Neuron (in vitro differentiated cells): ENCODE results near the gene BATF.

Experiments
- H2AFZ ChIP-seq: one replicate; pipeline ENCODE4 v1.6.1; 2013; ENCODE audit warnings: low read depth, mild to moderate bottlenecking, inconsistent platforms, low read length, moderate library complexity
- H3K27me3 ChIP-seq: one replicate; pipeline ENCODE4 v1.6.1; 2013; ENCODE audit warnings: low read length; ENCODE audit not compliant: insufficient read depth
- H3K36me3 ChIP-seq: one replicate; pipeline ENCODE4 v1.6.1; 2013; ENCODE audit warnings: low read length; ENCODE audit not compliant: insufficient read depth
- H3K4me1 ChIP-seq: one replicate; pipeline ENCODE4 v1.6.1; 2013; ENCODE audit warnings: low read length; ENCODE audit not compliant: insufficient read depth
- H3K4me3 ChIP-seq: 2 replicates; pipeline ENCODE4 v1.5.1; 2013; ENCODE audit warnings: mild to moderate bottlenecking, low read length, moderate library complexity
- H3K9me3 ChIP-seq: one replicate; pipeline ENCODE4 v1.6.1; 2013; ENCODE audit warnings: low read length

Gene BATF

DNA sequence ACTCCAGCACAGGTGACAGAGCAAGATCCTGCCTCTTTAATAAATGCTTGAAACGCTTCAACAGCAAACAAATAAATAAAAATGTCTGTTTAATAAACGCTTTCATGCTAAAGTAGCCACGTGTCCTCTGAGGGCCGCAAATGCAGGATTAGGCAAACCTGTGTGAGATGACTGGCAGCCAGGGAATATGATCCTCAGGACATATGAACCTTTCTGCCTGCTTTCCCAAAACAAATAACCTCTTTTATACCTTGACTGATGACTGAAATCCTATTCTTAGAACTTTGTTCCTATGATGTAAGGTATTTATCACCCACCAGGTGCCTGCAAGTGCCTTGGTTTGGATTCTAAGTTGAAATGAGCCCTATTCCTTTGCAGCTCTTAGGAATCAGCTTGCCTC is 41.7 kb downstream of the BATF start:
- no peaks in the 10 kb centered on the region for H3K4me1 ChIP-seq
- H3K4me3 ChIP-seq: no peak overlapping the region

DNA sequence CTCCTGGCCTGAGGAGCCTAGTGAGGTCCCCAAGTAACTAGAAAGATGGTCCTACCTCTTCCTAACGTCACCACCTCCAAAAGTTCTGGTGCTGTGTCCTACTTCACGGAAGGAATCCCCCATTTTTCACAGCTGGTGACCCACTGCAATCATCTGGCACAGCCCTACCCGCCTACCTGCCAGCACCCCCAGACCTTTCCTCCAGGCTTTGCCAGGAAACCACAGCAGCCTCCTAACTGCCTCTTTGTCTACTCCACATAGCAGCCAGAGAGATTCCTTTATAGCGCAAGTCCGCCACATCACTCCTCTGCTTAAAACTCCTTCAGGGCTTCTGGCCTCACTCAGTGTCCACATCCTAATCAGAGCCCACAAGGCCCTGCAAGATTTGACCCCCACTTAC is 42.8 kb downstream of the BATF start:
- Histone ChIP-seq H3K4me3 (no peak overlapping the region), H2AFZ (no peak overlapping the region), H3K9me3 (no peaks in the 10 kb centered on the region), H3K27me3 (peaks cover 6% of the 10 kb centered on the region), H3K4me1 (no peaks in the 10 kb centered on the region), H3K36me3 (no peaks in the 10 kb centered on the region)

More for the DNA sequence above, 41.7 kb downstream of the BATF start:
- H3K9me3 ChIP-seq: no peaks in the 10 kb centered on the region
- H3K27me3 ChIP-seq: peaks cover 6% of the 10 kb centered on the region
- no peak overlapping the region for H2AFZ ChIP-seq
- H3K36me3 ChIP-seq: no peaks in the 10 kb centered on the region

DNA sequence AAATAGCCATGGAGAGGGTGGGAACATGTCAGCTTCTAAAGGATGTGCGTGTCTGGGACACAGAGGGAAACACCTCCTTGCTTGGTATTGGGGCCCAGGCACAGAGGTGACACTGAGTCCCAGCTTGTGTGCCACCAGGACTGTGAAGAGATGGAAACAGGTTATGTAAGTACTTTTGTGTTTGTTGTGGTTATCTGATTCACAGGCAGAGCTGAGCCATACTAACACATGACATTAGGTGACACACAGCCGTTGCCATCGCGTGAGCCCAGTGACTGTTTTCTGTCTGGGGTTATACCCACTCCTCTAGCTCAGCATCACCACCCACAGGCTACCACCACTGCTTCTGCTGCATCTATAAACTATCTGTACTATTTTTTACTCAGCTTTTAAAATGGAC is 44.1 kb downstream of the BATF start:
- Histone ChIP-seq H2AFZ (no peak overlapping the region), H3K4me1 (no peaks in the 10 kb centered on the region), H3K27me3 (peaks cover 6% of the 10 kb centered on the region), H3K9me3 (no peaks in the 10 kb centered on the region), H3K36me3 (no peaks in the 10 kb centered on the region), H3K4me3 (no peak overlapping the region)

DNA sequence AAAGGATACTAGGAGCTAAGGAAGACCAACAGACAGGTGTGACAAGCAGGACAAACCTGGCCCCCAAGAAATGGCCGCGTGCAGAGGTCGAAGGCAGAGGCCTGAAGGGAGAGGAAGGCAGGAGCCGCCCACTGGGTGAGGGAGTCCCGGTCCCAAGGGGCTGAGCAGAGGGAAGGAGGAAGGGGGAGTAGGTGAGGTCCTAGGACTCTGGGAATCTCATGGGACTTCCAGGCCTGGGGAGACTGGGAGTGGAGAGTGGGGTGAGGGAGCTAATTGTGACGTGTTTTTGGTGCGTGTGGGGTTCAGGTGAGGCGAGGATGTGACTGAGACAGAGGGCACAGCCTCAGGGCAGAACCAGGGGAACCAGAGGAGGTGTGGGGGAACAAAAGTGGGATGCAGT is 44.5 kb downstream of the BATF start:
- Histone ChIP-seq H3K4me3 (no peak overlapping the region), H3K36me3 (no peaks in the 10 kb centered on the region), H3K4me1 (no peaks in the 10 kb centered on the region), H3K27me3 (peaks cover 6% of the 10 kb centered on the region), H3K9me3 (no peaks in the 10 kb centered on the region), H2AFZ (no peak overlapping the region)

DNA sequence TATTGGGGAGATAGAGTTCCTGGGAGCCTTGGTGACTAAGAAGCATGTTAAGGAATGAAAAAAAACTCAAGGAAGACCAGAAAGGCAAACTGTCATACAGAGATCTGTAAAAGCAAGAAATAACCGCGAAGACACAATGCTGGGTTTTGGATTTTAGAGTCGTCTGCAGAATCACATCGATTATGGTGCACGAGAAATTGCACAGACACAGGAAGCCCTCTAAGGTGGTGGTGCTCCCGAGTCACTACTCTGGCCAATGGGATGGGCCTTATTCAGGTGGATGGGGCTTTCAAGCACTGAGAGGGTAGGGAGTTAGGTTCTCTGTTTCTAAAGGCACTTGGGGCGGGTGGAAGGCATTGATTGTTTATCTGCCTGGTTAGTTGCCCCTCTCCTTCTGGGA is 45.9 kb downstream of the BATF start:
- Histone ChIP-seq H3K27me3 (peaks cover 8% of the 10 kb centered on the region), H3K9me3 (no peaks in the 10 kb centered on the region), H3K4me3 (no peak overlapping the region)

DNA sequence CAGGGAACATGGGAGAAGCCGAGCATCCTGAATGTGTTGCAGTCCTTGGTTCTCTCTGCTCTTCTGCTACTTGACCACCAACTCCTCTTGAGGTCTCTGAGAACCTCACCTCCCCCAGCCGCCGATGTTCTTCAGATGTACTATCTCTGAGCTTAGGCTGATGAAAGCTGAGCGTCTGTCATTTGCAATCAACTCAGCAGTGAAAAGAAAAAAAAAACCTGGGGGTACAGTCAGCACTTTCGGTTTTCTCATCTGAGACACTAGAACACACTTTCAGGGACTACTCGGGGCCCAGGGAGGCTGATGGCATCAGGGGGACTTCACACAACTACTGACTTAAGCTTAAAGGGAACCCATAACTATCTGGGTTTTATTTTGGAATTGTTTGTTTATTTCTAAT is 46.5 kb downstream of the BATF start:
- H3K9me3 ChIP-seq: no peaks in the 10 kb centered on the region
- H3K36me3 ChIP-seq: no peaks in the 10 kb centered on the region
- no peak overlapping the region for H3K4me3 ChIP-seq
- H3K4me1 ChIP-seq: no peaks in the 10 kb centered on the region
- peaks cover 8% of the 10 kb centered on the region for H3K27me3 ChIP-seq
- H2AFZ ChIP-seq: no peak overlapping the region

More for the DNA sequence above, 45.9 kb downstream of the BATF start:
- Histone ChIP-seq H2AFZ (no peak overlapping the region), H3K36me3 (no peaks in the 10 kb centered on the region), H3K4me1 (no peaks in the 10 kb centered on the region)

DNA sequence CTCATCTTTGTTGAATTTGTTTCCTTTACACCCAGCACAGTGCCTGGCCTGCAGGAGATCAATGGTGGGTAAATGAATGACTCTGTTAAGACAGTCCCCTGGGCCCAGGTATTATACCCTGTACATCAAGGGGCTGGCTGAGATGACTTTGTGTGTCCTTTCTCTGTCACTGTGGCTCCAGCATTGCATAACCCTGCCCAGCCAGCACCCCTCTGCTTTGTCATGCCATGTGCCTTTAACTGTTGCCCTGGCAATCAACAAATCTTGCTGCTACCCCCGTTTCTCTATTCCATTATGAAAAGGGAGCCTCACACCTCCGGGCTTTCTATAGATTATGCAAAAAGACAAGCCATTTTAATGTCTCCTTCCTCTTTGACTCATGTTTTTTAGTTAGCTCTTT is 48.5 kb downstream of the BATF start:
- Histone ChIP-seq H3K9me3 (peaks cover 2% of the 10 kb centered on the region), H3K36me3 (no peaks in the 10 kb centered on the region), H3K27me3 (peaks cover 11% of the 10 kb centered on the region), H3K4me3 (no peak overlapping the region), H3K4me1 (no peaks in the 10 kb centered on the region), H2AFZ (no peak overlapping the region)

DNA sequence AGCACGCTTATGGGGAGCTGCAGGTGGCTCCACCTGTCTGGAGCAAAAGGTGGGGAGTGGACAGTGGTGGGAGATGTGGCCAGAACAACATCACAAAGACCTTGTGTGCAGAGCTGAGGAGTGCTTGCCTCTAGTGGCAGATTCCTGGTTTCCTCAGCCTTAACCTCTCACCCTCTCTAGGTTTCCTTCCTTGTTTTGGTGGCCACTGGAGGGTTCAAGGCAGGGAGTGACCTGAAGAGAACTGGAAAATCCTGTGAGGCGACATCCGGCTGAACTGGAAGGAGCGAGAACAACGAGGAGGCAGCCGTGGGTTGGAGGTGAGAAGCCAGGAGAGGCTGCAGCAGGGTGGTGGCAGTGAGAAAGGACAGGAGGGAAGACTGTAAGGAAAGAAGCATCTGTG is 49.8 kb downstream of the BATF start:
- Histone ChIP-seq H3K27me3 (peaks cover 5% of the 10 kb centered on the region), H3K4me3 (no peak overlapping the region), H3K9me3 (peaks cover 2% of the 10 kb centered on the region), H3K4me1 (no peaks in the 10 kb centered on the region), H3K36me3 (no peaks in the 10 kb centered on the region), H2AFZ (no peak overlapping the region)

DNA sequence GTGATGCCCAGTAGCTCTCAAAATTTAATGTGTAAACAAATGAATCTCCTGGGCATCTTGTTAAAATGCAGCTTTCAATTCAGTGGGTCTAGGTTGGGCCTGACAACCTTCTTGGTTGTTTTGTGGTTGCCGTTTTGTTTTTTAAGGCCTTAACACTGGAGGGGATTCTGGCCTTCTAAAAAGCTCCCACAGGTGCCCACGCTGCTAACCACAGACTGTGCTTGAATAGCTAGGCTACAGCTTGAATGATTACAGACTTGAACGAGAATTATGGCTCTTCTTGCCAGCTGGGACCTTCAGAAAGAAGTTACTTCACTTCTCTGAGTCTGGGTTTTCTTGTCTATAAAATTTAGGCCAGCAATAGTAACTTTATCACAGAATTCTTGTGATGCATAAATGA is 54.8 kb downstream of the BATF start:
- Histone ChIP-seq H3K9me3 (peaks cover 2% of the 10 kb centered on the region), H3K36me3 (no peaks in the 10 kb centered on the region), H3K4me1 (peaks cover 17% of the 10 kb centered on the region), H2AFZ (no peak overlapping the region), H3K4me3 (no peak overlapping the region), H3K27me3 (peaks cover 3% of the 10 kb centered on the region)

DNA sequence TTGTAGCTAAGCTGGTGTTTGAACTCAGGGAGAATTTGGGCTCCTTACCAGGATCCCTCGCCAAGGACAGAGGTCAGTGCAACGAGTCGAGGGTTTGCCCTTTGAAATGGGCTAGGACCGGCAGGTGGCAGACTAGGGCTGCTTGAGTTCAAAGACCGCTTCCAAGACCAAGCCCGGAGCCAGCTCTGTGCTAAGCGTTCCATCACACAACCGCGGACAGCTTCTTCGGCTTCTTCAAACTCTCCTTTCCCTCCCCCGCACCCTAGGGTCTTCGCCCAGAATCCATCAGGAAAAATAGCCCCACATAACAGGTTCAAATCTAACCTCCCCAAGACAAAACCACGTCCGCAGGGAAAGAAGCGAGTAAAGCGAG is 55.4 kb downstream of the BATF start:
- Histone ChIP-seq H3K9me3 (peaks cover 2% of the 10 kb centered on the region), H3K4me3 (peak overlapping the region; percentile 52), H3K36me3 (no peaks in the 10 kb centered on the region), H3K27me3 (peaks cover 2% of the 10 kb centered on the region), H3K4me1 (peaks cover 17% of the 10 kb centered on the region), H2AFZ (peak overlapping the region; percentile 72)

DNA sequence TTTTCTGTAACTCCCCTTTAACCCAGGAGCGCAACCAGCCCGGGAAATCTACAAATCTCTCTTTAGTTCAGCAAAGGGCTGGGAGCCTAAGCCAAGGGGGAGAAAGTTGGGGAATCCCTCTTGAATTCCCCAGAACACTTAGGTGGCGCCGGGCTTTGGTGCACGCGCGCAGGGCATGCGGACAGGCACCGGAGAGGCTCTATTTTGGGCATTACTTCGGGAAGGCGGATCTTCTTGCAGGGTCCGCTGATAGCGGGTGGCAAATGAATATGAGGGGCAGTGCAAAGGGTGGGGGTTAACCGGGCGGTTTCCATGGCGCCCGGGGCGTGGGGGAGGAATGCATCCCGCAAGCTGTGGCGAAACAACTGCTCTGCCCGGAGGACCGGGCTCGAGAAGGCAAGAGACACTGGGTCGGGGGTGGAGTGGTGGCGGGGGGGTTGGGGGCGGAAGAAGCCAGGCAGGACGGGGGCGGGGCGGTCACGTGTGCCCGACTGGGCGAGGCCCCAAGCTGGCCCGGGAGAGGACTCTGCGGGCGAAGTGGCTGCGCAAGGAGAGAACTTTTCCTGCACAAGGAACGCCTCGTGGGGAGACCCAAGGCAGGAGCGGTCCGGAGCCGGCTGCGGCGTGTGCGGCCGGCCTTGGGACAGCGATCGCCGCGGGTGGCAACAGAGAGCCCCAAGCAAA is 56.0 kb downstream of the BATF start, which contains the start of gene FLVCR2:
TSS of gene FLVCR2 (plus strand) at position 519 of the 684 bp plus-strand sequence. CDS start 353 bp downstream, outside the sequence.
- Histone ChIP-seq H3K4me3 (peak within 1 kb of the TSS; percentile 52), H3K36me3 (no peaks in the 10 kb centered on the region), H3K4me1 (peaks cover 17% of the 10 kb centered on the region), H3K9me3 (peaks cover 2% of the 10 kb centered on the region), H2AFZ (peak within 1 kb of the TSS; percentile 77), H3K27me3 (peaks cover 2% of the 10 kb centered on the region)

DNA sequence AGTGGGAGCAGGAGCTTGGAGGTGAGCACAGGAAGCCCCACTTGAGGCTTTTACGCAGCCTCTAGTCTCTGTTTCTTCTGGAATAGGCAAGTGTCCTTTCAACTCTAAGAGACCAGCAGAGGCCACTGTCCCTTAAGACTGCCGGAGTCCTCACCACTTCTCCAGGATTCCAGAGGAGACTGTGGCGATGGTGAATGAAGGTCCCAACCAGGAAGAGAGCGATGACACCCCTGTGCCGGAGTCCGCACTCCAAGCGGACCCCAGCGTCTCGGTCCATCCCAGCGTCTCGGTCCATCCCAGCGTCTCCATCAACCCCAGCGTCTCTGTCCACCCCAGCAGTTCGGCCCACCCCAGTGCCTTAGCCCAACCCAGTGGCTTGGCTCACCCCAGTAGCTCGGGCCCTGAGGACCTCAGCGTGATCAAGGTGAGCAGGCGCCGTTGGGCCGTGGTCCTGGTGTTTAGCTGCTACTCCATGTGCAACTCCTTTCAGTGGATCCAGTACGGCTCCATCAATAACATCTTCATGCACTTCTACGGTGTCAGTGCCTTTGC is 56.6 kb downstream of the BATF start:
- peaks cover 2% of the 10 kb centered on the region for H3K27me3 ChIP-seq
- peaks cover 17% of the 10 kb centered on the region for H3K4me1 ChIP-seq
- peak overlapping the region; percentile 52 for H3K4me3 ChIP-seq
- peak overlapping the region; percentile 77 for H2AFZ ChIP-seq
- H3K36me3 ChIP-seq: no peaks in the 10 kb centered on the region
- peaks cover 2% of the 10 kb centered on the region for H3K9me3 ChIP-seq

DNA sequence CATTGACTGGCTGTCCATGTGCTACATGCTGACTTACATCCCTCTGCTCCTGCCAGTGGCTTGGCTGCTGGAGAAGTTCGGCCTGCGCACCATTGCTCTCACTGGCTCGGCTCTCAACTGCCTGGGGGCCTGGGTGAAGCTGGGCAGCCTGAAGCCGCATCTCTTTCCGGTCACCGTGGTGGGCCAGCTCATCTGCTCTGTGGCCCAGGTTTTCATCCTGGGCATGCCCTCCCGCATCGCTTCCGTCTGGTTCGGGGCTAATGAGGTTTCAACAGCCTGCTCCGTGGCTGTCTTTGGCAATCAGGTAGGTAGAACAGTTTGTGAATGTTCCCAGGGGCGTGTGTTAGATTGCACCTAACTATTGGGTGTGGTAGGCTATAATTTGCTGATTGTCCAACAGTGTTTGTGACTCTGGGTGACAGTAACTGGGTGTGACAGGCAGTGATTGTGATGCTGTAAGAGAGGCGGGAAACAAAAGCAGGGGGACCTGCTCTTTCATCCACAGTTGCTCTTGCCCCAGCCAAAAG is 57.1 kb downstream of the BATF start:
- H3K27me3 ChIP-seq: peaks cover 2% of the 10 kb centered on the region
- peak overlapping the region; percentile 52 for H3K4me3 ChIP-seq

More for the DNA sequence above, 57.1 kb downstream of the BATF start:
- peaks cover 17% of the 10 kb centered on the region for H3K4me1 ChIP-seq
- H3K9me3 ChIP-seq: peaks cover 1% of the 10 kb centered on the region
- H2AFZ ChIP-seq: peak overlapping the region; percentile 77
- no peaks in the 10 kb centered on the region for H3K36me3 ChIP-seq
